ENCODE results near the gene TRIM72.

DNA sequence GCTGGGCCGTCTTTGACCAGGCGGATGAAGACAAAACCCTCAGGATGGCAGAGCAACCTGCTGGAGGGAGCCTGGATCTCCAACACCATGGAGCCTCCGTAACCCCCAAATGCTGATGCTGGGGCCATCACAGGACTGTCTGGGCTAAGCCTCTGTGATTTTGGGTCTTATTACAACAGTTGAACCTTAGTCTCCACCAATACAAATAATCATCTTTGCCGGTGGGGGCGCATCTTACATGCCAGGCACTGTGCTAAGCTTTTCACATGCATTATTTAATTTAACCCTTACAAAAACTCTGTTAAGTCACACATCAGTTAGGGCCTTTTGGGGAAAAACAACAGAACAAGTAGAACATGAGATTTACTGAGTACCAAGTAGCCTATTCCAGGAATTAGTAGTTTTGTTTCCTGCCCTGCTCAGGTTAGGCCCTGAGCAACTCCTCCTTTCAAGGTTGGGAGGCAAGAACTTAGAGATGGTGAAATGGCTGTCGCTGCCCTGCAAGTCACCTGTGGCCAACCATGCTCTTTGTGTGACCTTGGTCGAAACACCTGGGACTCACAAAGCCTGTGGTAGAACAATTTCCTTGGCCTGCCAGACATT, 37.0 kb downstream of the TRIM72 start:
- TF ChIP-seq, protein P1, sequence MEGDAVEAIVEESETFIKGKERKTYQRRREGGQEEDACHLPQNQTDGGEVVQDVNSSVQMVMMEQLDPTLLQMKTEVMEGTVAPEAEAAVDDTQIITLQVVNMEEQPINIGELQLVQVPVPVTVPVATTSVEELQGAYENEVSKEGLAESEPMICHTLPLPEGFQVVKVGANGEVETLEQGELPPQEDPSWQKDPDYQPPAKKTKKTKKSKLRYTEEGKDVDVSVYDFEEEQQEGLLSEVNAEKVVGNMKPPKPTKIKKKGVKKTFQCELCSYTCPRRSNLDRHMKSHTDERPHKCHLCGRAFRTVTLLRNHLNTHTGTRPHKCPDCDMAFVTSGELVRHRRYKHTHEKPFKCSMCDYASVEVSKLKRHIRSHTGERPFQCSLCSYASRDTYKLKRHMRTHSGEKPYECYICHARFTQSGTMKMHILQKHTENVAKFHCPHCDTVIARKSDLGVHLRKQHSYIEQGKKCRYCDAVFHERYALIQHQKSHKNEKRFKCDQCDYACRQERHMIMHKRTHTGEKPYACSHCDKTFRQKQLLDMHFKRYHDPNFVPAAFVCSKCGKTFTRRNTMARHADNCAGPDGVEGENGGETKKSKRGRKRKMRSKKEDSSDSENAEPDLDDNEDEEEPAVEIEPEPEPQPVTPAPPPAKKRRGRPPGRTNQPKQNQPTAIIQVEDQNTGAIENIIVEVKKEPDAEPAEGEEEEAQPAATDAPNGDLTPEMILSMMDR (IDR thresholded peaks at IDR 0.05), result no peak
- TF ChIP-seq, protein P2, sequence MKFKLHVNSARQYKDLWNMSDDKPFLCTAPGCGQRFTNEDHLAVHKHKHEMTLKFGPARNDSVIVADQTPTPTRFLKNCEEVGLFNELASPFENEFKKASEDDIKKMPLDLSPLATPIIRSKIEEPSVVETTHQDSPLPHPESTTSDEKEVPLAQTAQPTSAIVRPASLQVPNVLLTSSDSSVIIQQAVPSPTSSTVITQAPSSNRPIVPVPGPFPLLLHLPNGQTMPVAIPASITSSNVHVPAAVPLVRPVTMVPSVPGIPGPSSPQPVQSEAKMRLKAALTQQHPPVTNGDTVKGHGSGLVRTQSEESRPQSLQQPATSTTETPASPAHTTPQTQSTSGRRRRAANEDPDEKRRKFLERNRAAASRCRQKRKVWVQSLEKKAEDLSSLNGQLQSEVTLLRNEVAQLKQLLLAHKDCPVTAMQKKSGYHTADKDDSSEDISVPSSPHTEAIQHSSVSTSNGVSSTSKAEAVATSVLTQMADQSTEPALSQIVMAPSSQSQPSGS (CRISPR knock-in tag; IDR thresholded peaks at IDR 0.05; ENCODE audit: borderline replicate concordance, low read depth), result no peak
